ENCODE results near the gene C17orf75.

DNA sequence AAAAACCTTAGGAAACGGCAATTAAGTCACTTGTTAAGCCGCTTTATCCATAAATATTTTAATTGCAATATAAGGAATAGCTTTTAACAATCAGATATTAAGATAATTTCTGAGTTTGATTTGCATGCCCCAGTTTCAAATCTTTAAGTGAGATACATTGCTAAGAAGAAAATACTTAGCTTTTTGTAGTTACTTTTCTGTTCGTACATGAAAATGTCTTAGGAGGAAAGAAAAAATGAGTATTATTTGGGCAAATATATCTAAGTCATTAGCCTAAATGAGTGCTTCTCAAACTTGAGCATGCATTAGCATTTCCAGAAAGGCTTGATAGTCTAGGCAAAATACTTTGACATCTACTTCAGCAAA is 14.4 kb upstream of the C17orf75 start:
- no peak for TF ChIP-seq CTCF (conservative IDR thresholded peaks at IDR 0.05; ENCODE audit: low read length)
- no peak for TF ChIP-seq EZH2phosphoT487 (IDR thresholded peaks at IDR 0.05; ENCODE audit: borderline replicate concordance, low read depth, low read length)
